Ovary (tissue), 3 donors: ENCODE data around the gene ARID5B.

Experiments
- CTCF ChIP-seq, 3 donors: fragments of 450-650 bp in 2 of 3; fragments of 200-600 bp in 1 of 3; IDR thresholded peaks; one replicate each; pipeline versions ENCODE4 v1.5.1 to v1.8.0; 2016 to 2022; ENCODE audit warnings: antibody characterized with exemption in 3 of 3, mild to moderate bottlenecking in 1 of 3
- POLR2A ChIP-seq: fragments of 450-650 bp; IDR thresholded peaks from one replicate; pipeline ENCODE4 v1.6.1; 2017; ENCODE audit warnings: antibody characterized with exemption, mild to moderate bottlenecking, moderate library complexity
- donor health status: DM: no; HTN: no; CAD: no.

GRCh38 chr10:61852261-61852660 lies 49.2 kb upstream of the ARID5B start:
- no peak for TF ChIP-seq CTCF (IDR thresholded peaks at IDR 0.05)
- TF ChIP-seq POLR2A: no peak
